Neural crest cell (in vitro differentiated cells): ENCODE results near the gene DDX56. TPM values are rescaled to one million over a fixed set of nuclear protein-coding genes. Genes with fewer than 3 reads are reported as not detected.

ENCODE experiments used
- DNase-seq: peaks from one replicate; pipeline ENCODE4 v3.0.0; 2021; ENCODE audit warnings: low read depth, mixed read lengths, low spot score
- H3K27ac Mint-ChIP-seq: one replicate; pipeline ENCODE4 v1.8.0; 2021; ENCODE audit warnings: mild to moderate bottlenecking, mixed read lengths; ENCODE audit not compliant: unreplicated experiment
- H3K27me3 Mint-ChIP-seq: 2 replicates; pipeline ENCODE4 v1.8.0; 2021; ENCODE audit warnings: low read depth, mild to moderate bottlenecking, mixed read lengths
- H3K36me3 Mint-ChIP-seq: 2 replicates; pipeline ENCODE4 v1.8.0; 2021; ENCODE audit warnings: low read depth, mild to moderate bottlenecking, mixed read lengths
- H3K4me1 Mint-ChIP-seq: 2 replicates; pipeline ENCODE4 v1.8.0; 2021; ENCODE audit warnings: mixed read lengths
- H3K4me3 Mint-ChIP-seq: one replicate; pipeline ENCODE4 v1.8.0; 2021; ENCODE audit warnings: mild to moderate bottlenecking, mixed read lengths
- H3K9me3 Mint-ChIP-seq: 2 replicates; pipeline ENCODE4 v1.8.0; 2021; ENCODE audit warnings: mixed read lengths
- CTCF ChIP-seq: fragments of 200-600 bp; sonication (generic); conservative IDR thresholded peaks from 2 replicates; pipeline ENCODE4 v1.5.0; 2021; ENCODE audit warnings: antibody characterized with exemption, mild to moderate bottlenecking
- total RNA-seq: library from RNA; stranded (reverse); gene quantifications from 2 replicates; pipeline ENCODE4 v1.2.1, GENCODE V29; 2021

The DDX56 gene
- total RNA-seq, 1 donor from 2014 or later = 111 TPM

GRCh38 chr7:44590910-44591309 is 17.2 kb upstream of the DDX56 start:
- H3K4me1 Mint-ChIP-seq = no peaks in the 10 kb centered on the region
- no peak for TF ChIP-seq CTCF
- no peaks in the 10 kb centered on the region for H3K36me3 Mint-ChIP-seq
- H3K27ac Mint-ChIP-seq = no peak overlapping the region
- peaks cover 29% of the 10 kb centered on the region for H3K27me3 Mint-ChIP-seq
- no peak for DNase-seq
- no peak overlapping the region for H3K4me3 Mint-ChIP-seq
- H3K9me3 Mint-ChIP-seq = no peaks in the 10 kb centered on the region

- Mint-ChIP-seq H3K27ac (no peak overlapping the region), H3K4me1 (no peaks in the 10 kb centered on the region), H3K9me3 (no peaks in the 10 kb centered on the region), H3K27me3 (peaks cover 34% of the 10 kb centered on the region), H3K36me3 (no peaks in the 10 kb centered on the region), H3K4me3 (no peak overlapping the region)
- peak; percentile 74 for TF ChIP-seq CTCF
- no peak for DNase-seq
These were observed 14.4 kb upstream of the DDX56 start for GRCh38 chr7:44587843-44588711.

- no peak for DNase-seq
- H3K9me3 Mint-ChIP-seq = no peaks in the 10 kb centered on the region
- peak overlapping the region; percentile 97 for H3K27ac Mint-ChIP-seq
- peaks cover 23% of the 10 kb centered on the region for H3K4me1 Mint-ChIP-seq
- peaks cover 7% of the 10 kb centered on the region for H3K36me3 Mint-ChIP-seq
- peak overlapping the region; percentile 96 for H3K4me3 Mint-ChIP-seq
- peaks cover 31% of the 10 kb centered on the region for H3K27me3 Mint-ChIP-seq
- TF ChIP-seq CTCF = no peak
These were observed 9.6 kb upstream of the DDX56 start for GRCh38 chr7:44583146-44583865.

GRCh38 chr7:44581879-44582603 is 8.3 kb upstream of the DDX56 start, which contains the start of gene TMED4:
TMED4 (minus strand) TSS chr7:44582231; CDS start chr7:44582206, 25 bp downstream.
- H3K36me3 Mint-ChIP-seq = peaks cover 7% of the 10 kb centered on the region

More at GRCh38 chr7:44581879-44582603, 8.3 kb upstream of the DDX56 start, which contains the start of gene TMED4:
- peak within 1 kb of the TSS; percentile 97 for H3K27ac Mint-ChIP-seq
- DNase-seq = peak; percentile 100
- peaks cover 26% of the 10 kb centered on the region for H3K27me3 Mint-ChIP-seq
- TF ChIP-seq CTCF = no peak
- no peaks in the 10 kb centered on the region for H3K9me3 Mint-ChIP-seq
- H3K4me3 Mint-ChIP-seq = peak within 1 kb of the TSS; percentile 96
- peaks cover 23% of the 10 kb centered on the region for H3K4me1 Mint-ChIP-seq
